OCI-LY1 (cell line): ENCODE results near the gene CPA2.

ENCODE experiments used
- H2AFZ ChIP-seq: fragments of 200-600 bp; sonication (generic), shearing (Covaris generic); 2 replicates; pipeline ENCODE4 v1.6.0; 2014; ENCODE audit warnings: antibody characterized with exemption, mild to moderate bottlenecking, low read length
- H3F3A ChIP-seq: fragments of 200-600 bp; sonication (generic), shearing (Covaris generic); 2 replicates; pipeline ENCODE4 v1.6.0; 2014; ENCODE audit warnings: mild to moderate bottlenecking, antibody characterized with exemption, low read length, moderate library complexity; ENCODE audit not compliant: insufficient read depth
- H3K27ac ChIP-seq: fragments of 200-600 bp; sonication (generic); 2 replicates; pipeline ENCODE4 v1.5.1; 2014; ENCODE audit warnings: low read length, mixed run types, mild to moderate bottlenecking, low read depth; ENCODE audit not compliant: poor library complexity, severe bottlenecking
- H3K27me3 ChIP-seq: fragments of 200-600 bp; sonication (generic); 2 replicates; pipeline ENCODE4 v1.6.0; 2014; ENCODE audit warnings: antibody characterized with exemption, mild to moderate bottlenecking, low read length, moderate library complexity; ENCODE audit not compliant: insufficient read depth
- H3K36me3 ChIP-seq: fragments of 200-600 bp; sonication (generic); 2 replicates; pipeline ENCODE4 v1.6.1; 2014; ENCODE audit warnings: mild to moderate bottlenecking, antibody characterized with exemption, low read length, moderate library complexity, mixed read lengths; ENCODE audit not compliant: insufficient read depth
- H3K4me1 ChIP-seq: fragments of 200-600 bp; sonication (generic); 2 replicates; pipeline ENCODE4 v1.5.1; 2014; ENCODE audit warnings: mild to moderate bottlenecking, low read length, moderate library complexity; ENCODE audit not compliant: insufficient read depth, severe bottlenecking
- H3K4me2 ChIP-seq: fragments of 200-600 bp; sonication (generic), shearing (Covaris generic); 2 replicates; pipeline ENCODE4 v1.6.1; 2014; ENCODE audit warnings: low read length
- H3K4me3 ChIP-seq: fragments of 200-600 bp; sonication (generic); 2 replicates; pipeline ENCODE4 v1.5.1; 2014; ENCODE audit warnings: low read length, low read depth, mild to moderate bottlenecking, mixed read lengths; ENCODE audit not compliant: poor library complexity, severe bottlenecking
- H3K79me2 ChIP-seq: fragments of 200-600 bp; shearing (Covaris generic); 2 replicates; pipeline ENCODE4 v1.6.1; 2016; ENCODE audit warnings: mixed run types, low read length, mixed read lengths; ENCODE audit not compliant: insufficient read depth
- H3K9ac ChIP-seq: fragments of 200-600 bp; sonication (generic), shearing (Covaris generic); 2 replicates; pipeline ENCODE4 v1.6.1; 2014; ENCODE audit warnings: mild to moderate bottlenecking, low read length, mixed read lengths
- H3K9me2 ChIP-seq: fragments of 200-600 bp; sonication (generic), shearing (Covaris generic); 2 replicates; pipeline ENCODE4 v1.6.1; 2014; ENCODE audit warnings: low read depth, mild to moderate bottlenecking, low read length, mixed read lengths
- H3K9me3 ChIP-seq: fragments of 200-600 bp; shearing (Covaris generic); 2 replicates; pipeline ENCODE4 v1.6.1; 2014; ENCODE audit warnings: low read length, mixed read lengths
- H4K20me1 ChIP-seq: fragments of 200-600 bp; sonication (generic), shearing (Covaris generic); 2 replicates; pipeline ENCODE4 v1.6.0; 2016; ENCODE audit warnings: mild to moderate bottlenecking, low read length; ENCODE audit not compliant: insufficient read depth
- CTCF ChIP-seq: fragments of 200-600 bp; sonication (generic), shearing (Covaris generic); IDR thresholded peaks from 2 replicates; pipeline ENCODE4 v1.5.1; 2017; ENCODE audit warnings: mild to moderate bottlenecking, antibody characterized with exemption, low read length, moderate library complexity, mixed read lengths
- EZH2 ChIP-seq: fragments of 200-600 bp; sonication (generic), shearing (Covaris generic); IDR thresholded peaks from 2 replicates; pipeline ENCODE4 v1.8.0; 2017; ENCODE audit warnings: borderline replicate concordance, mixed run types, mild to moderate bottlenecking, antibody characterized with exemption, low read length, moderate library complexity, mixed read lengths

The CPA2 gene

GRCh38 chr7:130337410-130337971 is 70.8 kb downstream of the CPA2 start:
- no peaks in the 10 kb centered on the region; the same call in 1 of the 2 replicates for H3K9me3 ChIP-seq
- no peaks in the 10 kb centered on the region for H3K79me2 ChIP-seq
- H3K4me3 ChIP-seq, result no peak overlapping the region
- TF ChIP-seq CTCF (no peak), EZH2 (no peak)
- no peak overlapping the region for H3K27ac ChIP-seq
- no peaks in the 10 kb centered on the region; the same call in 1 of the 2 replicates for H3K36me3 ChIP-seq
- H3F3A ChIP-seq, result no peaks in the 10 kb centered on the region
- no peaks in the 10 kb centered on the region for H3K4me1 ChIP-seq
- no peak overlapping the region for H2AFZ ChIP-seq
- H3K27me3 ChIP-seq, result 0 out of 2 replicates have a peak, but pooled peaks cover 9% of the 10 kb centered on the region
- H3K4me2 ChIP-seq, result no peak overlapping the region
- no peak overlapping the region for H3K9ac ChIP-seq
- no peaks in the 10 kb centered on the region for H4K20me1 ChIP-seq
- no peaks in the 10 kb centered on the region for H3K9me2 ChIP-seq

GRCh38 chr7:130338233-130338632 is 71.6 kb downstream of the CPA2 start:
- no peaks in the 10 kb centered on the region for H3F3A ChIP-seq
- no peak overlapping the region for H3K4me2 ChIP-seq
- H3K9me3 ChIP-seq, result no peaks in the 10 kb centered on the region; the same call in 1 of the 2 replicates
- H3K27ac ChIP-seq, result no peak overlapping the region
- TF ChIP-seq CTCF, result no peak
- TF ChIP-seq EZH2, result no peak
- no peak overlapping the region for H3K9ac ChIP-seq
- H3K9me2 ChIP-seq, result no peaks in the 10 kb centered on the region
- no peaks in the 10 kb centered on the region for H4K20me1 ChIP-seq
- no peaks in the 10 kb centered on the region for H3K79me2 ChIP-seq
- no peaks in the 10 kb centered on the region for H3K4me1 ChIP-seq
- H3K27me3 ChIP-seq, result 0 out of 2 replicates have a peak, but pooled peaks cover 9% of the 10 kb centered on the region
- no peak overlapping the region for H2AFZ ChIP-seq
- H3K4me3 ChIP-seq, result no peak overlapping the region
- H3K36me3 ChIP-seq, result no peaks in the 10 kb centered on the region; the same call in 1 of the 2 replicates
